Thyroid gland (tissue), 4 donors: ENCODE measurements around the gene SEMA5A. TPM values are rescaled to one million over a fixed set of nuclear protein-coding genes. Genes with fewer than 3 reads are reported as not detected.

Source experiments
- DNase-seq, 2 donors: peaks; one replicate each; pipeline ENCODE4 v3.0.0-alpha.2; 2019
- H3K27ac ChIP-seq, 3 donors: fragments of 200-600 bp; sonication (generic); 1 replicate in 2 of 3; 2 replicates in 1 of 3; pipeline ENCODE4 v1.5.1; 2016 to 2019; ENCODE audit warnings: mild to moderate bottlenecking in 1 of 3, moderate library complexity in 1 of 3
- H3K27me3 ChIP-seq: fragments of 200-600 bp; sonication (generic); one replicate; pipeline ENCODE4 v1.5.1; 2019
- H3K36me3 ChIP-seq, 2 donors: fragments of 200-600 bp; sonication (generic); one replicate each; pipeline ENCODE4 v1.5.1; 2016 to 2019
- H3K4me1 ChIP-seq, 2 donors: fragments of 200-600 bp; sonication (generic); one replicate each; pipeline ENCODE4 v1.5.1; 2017 to 2019
- H3K4me3 ChIP-seq, 3 donors: fragments of 200-600 bp; sonication (generic); replicated peaks in 1 of 3; 1 replicate in 2 of 3; 2 replicates in 1 of 3; pipeline ENCODE4 v1.5.1; 2016; ENCODE audit warnings: mild to moderate bottlenecking in 1 of 3
- H3K9me3 ChIP-seq: fragments of 200-600 bp; sonication (generic); one replicate; pipeline ENCODE4 v1.5.1; 2017
- CTCF ChIP-seq, 6 experiments: fragments of 200-600 bp in 3 of 6; fragments of 450-650 bp in 3 of 6; sonication (generic) in 3 of 6; IDR thresholded peaks; one replicate each; pipeline ENCODE4 v1.5.1; 2016 to 2019; ENCODE audit warnings: antibody characterized with exemption in 6 of 6, mild to moderate bottlenecking in 2 of 6, inconsistent platforms in 1 of 6, moderate library complexity in 1 of 6
- POLR2A ChIP-seq, 2 donors: fragments of 450-650 bp; IDR thresholded peaks; one replicate each; pipeline ENCODE4 v1.6.1; 2017; ENCODE audit warnings: antibody characterized with exemption in 2 of 2, mild to moderate bottlenecking in 2 of 2, moderate library complexity in 1 of 2
- WGBS, 2 donors: methylation state at CpG; one replicate each; pipeline ENCODE4 v1.1.5; 2017; 5-methylcytosine and 5-hydroxymethylcytosine counted together
- intact Hi-C: fragments of 100-400 bp; cut with DNase I; formaldehyde crosslinking; loops from one replicate; pipeline ENCODE4 v1.15.1; 2023
- total RNA-seq, 4 donors: library from RNA; depleted of rRNA; stranded (reverse); fragments of >200 nt; gene quantifications; one replicate each; pipeline ENCODE4 v1.2.3, GENCODE V29; 2016

Gene SEMA5A
- total RNA-seq, 4 donors from 2014 or later, result 1.8 to 8.4 (median 3.8) TPM

GRCh38 chr5:9437741-9438240 lies 108.1 kb downstream of the SEMA5A start:
- no peaks in the 10 kb centered on the region for H3K9me3 ChIP-seq
- no peaks in the 10 kb centered on the region for H3K4me1 ChIP-seq
- 81 to 82% methylated on average over 5 of the region's 5 CpGs for WGBS, 2 donors
- DNase-seq, result no peak
- no peak overlapping the region for H3K27ac ChIP-seq
- H3K4me3 ChIP-seq, result no peak overlapping the region
- TF ChIP-seq CTCF (IDR thresholded peaks at IDR 0.05) (no peak), POLR2A (IDR thresholded peaks at IDR 0.05) (no peak)
- H3K27me3 ChIP-seq, result no peaks in the 10 kb centered on the region
- H3K36me3 ChIP-seq, result no peaks in the 10 kb centered on the region
- intact Hi-C loops, result no loop called here

- Histone ChIP-seq H3K4me3 (no peak overlapping the region), H3K9me3 (no peaks in the 10 kb centered on the region), H3K36me3 (no peaks in the 10 kb centered on the region), H3K4me1 (no peaks in the 10 kb centered on the region), H3K27ac (no peak overlapping the region), H3K27me3 (no peaks in the 10 kb centered on the region)
- intact Hi-C loops, result no loop called here
- no peak for DNase-seq
- WGBS, 2 donors, result 63 to 72% methylated on average over 9 of the region's 9 CpGs
- TF ChIP-seq POLR2A (IDR thresholded peaks at IDR 0.05), result no peak
- no peak for TF ChIP-seq CTCF (IDR thresholded peaks at IDR 0.05)
These were observed 114.2 kb downstream of the SEMA5A start for GRCh38 chr5:9431496-9432258.

GRCh38 chr5:9431151-9431495 lies 114.8 kb downstream of the SEMA5A start:
- Histone ChIP-seq H3K36me3 (no peaks in the 10 kb centered on the region), H3K27me3 (no peaks in the 10 kb centered on the region), H3K27ac (no peak overlapping the region), H3K4me1 (no peaks in the 10 kb centered on the region), H3K4me3 (no peak overlapping the region), H3K9me3 (no peaks in the 10 kb centered on the region)
- TF ChIP-seq CTCF (IDR thresholded peaks at IDR 0.05) (no peak), POLR2A (IDR thresholded peaks at IDR 0.05) (no peak)
- DNase-seq, result no peak
- intact Hi-C loops, result no loop called here

GRCh38 chr5:9430306-9430705 lies 115.6 kb downstream of the SEMA5A start:
- H3K36me3 ChIP-seq, result no peaks in the 10 kb centered on the region
- TF ChIP-seq POLR2A (IDR thresholded peaks at IDR 0.05), result no peak

GRCh38 chr5:9429691-9430215 lies 116.1 kb downstream of the SEMA5A start:
- TF ChIP-seq POLR2A (IDR thresholded peaks at IDR 0.05) (no peak), CTCF (IDR thresholded peaks at IDR 0.05) (no peak)
- H3K36me3 ChIP-seq, result no peaks in the 10 kb centered on the region
- H3K27me3 ChIP-seq, result no peaks in the 10 kb centered on the region
- no peaks in the 10 kb centered on the region for H3K4me1 ChIP-seq
- H3K4me3 ChIP-seq, result no peak overlapping the region
- intact Hi-C loops, result no loop called here
- 86 to 87% methylated on average over 8 of the region's 8 CpGs for WGBS, 2 donors
- H3K9me3 ChIP-seq, result no peaks in the 10 kb centered on the region
- no peak overlapping the region for H3K27ac ChIP-seq
- DNase-seq, result no peak

More at GRCh38 chr5:9430306-9430705, 115.6 kb downstream of the SEMA5A start:
- Histone ChIP-seq H3K9me3 (no peaks in the 10 kb centered on the region), H3K27ac (no peak overlapping the region), H3K4me3 (no peak overlapping the region), H3K27me3 (no peaks in the 10 kb centered on the region), H3K4me1 (no peaks in the 10 kb centered on the region)
- WGBS, 2 donors, result 70 to 78% methylated on average over 2 of the region's 2 CpGs
- DNase-seq, result no peak
- intact Hi-C loops, result no loop called here
